Epithelial cell of esophagus (primary cell): ENCODE results near the gene IP6K1.

ENCODE experiments used
- DNase-seq: peaks from one replicate; pipeline ENCODE4 v3.0.0; 2010; ENCODE audit warnings: low read depth
- H3K4me3 ChIP-seq: 2 replicates; pipeline ENCODE4 v1.5.1; 2011; ENCODE audit warnings: mild to moderate bottlenecking, low read length, control low read depth
- TF ChIP-seq, protein P1 (sequence below): IDR thresholded peaks from 2 replicates; pipeline ENCODE4 v1.5.1; 2011; ENCODE audit warnings: low read depth, mild to moderate bottlenecking, low read length, control low read depth, inconsistent platforms; ENCODE audit not compliant: insufficient read depth; ENCODE audit errors: missing control alignments

The IP6K1 gene

GRCh38 chr3:49727924-49728361, 58.4 kb downstream of the IP6K1 start:
- TF ChIP-seq, protein P1, sequence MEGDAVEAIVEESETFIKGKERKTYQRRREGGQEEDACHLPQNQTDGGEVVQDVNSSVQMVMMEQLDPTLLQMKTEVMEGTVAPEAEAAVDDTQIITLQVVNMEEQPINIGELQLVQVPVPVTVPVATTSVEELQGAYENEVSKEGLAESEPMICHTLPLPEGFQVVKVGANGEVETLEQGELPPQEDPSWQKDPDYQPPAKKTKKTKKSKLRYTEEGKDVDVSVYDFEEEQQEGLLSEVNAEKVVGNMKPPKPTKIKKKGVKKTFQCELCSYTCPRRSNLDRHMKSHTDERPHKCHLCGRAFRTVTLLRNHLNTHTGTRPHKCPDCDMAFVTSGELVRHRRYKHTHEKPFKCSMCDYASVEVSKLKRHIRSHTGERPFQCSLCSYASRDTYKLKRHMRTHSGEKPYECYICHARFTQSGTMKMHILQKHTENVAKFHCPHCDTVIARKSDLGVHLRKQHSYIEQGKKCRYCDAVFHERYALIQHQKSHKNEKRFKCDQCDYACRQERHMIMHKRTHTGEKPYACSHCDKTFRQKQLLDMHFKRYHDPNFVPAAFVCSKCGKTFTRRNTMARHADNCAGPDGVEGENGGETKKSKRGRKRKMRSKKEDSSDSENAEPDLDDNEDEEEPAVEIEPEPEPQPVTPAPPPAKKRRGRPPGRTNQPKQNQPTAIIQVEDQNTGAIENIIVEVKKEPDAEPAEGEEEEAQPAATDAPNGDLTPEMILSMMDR, result no peak
- no peak for DNase-seq
- H3K4me3 ChIP-seq, result no peak overlapping the region

GRCh38 chr3:49727154-49727923, 59.0 kb downstream of the IP6K1 start:
- no peak for DNase-seq
- TF ChIP-seq, protein P1, result no peak
- no peak overlapping the region for H3K4me3 ChIP-seq

DNA sequence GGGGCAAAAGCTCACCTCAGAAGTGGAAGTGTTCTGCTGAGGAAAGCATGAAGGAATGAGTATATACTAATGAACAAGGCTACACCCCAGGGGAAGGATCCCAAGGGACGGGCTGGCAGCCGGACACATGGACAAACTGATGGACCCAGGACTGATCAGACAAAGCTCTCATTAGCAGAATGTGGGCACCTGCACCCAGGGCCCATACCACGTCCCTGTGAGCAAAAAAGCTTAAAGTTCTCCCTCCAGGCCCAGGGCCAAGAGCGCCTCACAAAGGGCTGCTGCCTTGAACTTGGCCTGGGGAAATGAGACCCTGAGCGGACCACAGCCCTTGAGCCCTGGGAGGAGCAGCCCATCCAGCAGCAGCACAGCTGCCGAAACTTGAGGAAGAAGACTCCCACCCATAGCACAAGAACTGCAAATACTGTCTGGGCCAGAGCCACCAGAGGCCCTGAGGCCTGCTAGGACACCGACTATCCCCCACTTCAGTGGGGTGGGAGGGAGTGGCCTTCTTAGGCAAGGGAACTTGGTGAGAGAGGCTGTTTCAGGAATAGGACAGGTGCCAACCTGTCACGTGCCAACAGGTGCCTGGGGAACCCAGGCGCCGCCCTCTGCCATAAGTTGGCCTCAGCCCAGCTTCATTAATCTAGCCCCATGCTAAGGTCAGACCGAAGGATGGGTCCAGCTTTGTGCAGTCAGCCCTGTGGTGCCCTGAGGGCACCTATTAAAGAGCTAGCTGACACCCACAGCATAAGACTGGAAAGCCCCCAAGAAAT, 60.2 kb downstream of the IP6K1 start:
- no peak for DNase-seq
- no peak overlapping the region for H3K4me3 ChIP-seq
- TF ChIP-seq, protein P1, result no peak

- peak overlapping the region; percentile 99 for H3K4me3 ChIP-seq
- TF ChIP-seq, protein P1, result no peak
- peak; percentile 23 for DNase-seq
Measured at GRCh38 chr3:49724586-49724985, 61.8 kb downstream of the IP6K1 start.

DNA sequence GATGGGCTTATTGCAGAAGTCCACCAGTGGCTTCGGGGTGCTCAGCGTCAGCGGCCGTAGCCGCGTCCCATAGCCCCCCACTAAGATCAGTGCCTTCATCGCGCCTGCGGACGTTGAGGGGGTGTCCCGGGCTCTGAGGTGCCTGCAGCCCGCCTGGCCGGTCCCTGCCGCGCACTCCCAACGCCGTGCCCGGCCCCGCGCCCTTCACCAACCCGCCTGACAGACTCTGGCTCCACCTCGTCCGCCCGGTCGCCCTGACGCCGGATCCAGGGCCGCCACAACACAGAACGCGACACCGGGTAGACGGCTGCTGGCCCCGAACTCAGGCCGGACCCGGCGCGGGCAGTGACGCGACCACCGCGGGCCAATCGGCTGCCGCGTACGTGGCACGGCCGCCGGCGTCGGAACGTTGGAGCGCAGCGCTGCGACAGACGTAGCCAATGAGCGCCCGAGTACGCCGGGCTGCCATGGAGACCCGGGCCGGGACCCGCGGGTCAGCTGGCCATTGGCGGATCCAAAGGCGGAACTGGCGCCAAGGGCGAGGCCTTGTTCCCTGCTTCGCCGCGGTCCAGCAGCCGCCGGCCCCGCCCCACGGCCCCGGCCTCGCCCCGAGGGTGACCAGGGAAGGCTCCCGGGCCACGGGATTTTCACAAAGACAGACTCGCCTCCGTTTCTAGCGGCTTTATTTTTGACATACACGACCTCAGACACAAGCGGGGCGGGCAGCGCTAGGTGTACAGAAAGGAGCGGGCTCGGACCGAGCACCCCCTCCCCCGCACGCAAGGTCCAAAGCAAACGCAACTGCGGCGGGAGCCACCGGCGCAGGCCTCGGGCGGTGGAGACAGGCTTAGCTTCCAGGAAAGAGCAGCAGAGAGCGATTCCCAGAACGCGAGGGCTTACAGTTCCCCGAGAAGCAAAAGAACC, 62.5 kb downstream of the IP6K1 start, which contains the start of gene GMPPB:
GMPPB (minus strand) TSS at position 324 of the 924 bp plus-strand sequence; CDS start at position 99, 225 bp downstream.
- peak; percentile 98 for DNase-seq
- peak within 1 kb of the TSS; percentile 99 for H3K4me3 ChIP-seq
- TF ChIP-seq, protein P1, result no peak

DNA sequence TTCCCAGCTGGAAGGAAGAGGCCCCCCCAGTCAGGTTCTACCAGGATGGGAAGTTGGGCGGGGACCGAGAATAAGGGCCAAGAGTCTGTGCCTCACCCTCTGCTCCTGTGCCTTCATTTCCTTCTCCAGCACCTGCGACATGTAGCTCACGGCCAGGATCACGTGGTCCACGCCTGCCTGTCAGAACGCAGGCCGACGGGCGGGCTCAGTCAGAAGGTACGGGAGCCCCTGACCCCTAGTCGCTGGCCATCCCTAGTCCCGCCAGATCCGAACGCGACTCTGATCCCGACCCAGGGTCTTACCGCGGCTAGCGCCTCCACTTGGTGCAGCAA, 63.1 kb downstream of the IP6K1 start:
- DNase-seq, result peak; percentile 74
- TF ChIP-seq, protein P1, result no peak
- H3K4me3 ChIP-seq, result peak overlapping the region; percentile 99
